ENCODE results near the gene HSPB9.
"Not testable (repeated sequence)": the region's sequence is repeated elsewhere in the genome, so short reads cannot be mapped to it uniquely, and the experiment has no call there.

HSPB9 gene

GRCh38 chr17:42143138-42143537 is 20.5 kb downstream of the HSPB9 start:
- DNase-seq (ENCODE audit: low read depth) = not testable (repeated sequence)

GRCh38 chr17:42146911-42147607 is 24.5 kb downstream of the HSPB9 start:
- DNase-seq (ENCODE audit: low read depth) = no peak

GRCh38 chr17:42153919-42154742 is 31.5 kb downstream of the HSPB9 start:
- DNase-seq (ENCODE audit: low read depth) = no peak

GRCh38 chr17:42155614-42156045 is 33.0 kb downstream of the HSPB9 start:
- DNase-seq (ENCODE audit: low read depth) = no peak

- DNase-seq (ENCODE audit: low read depth) = no peak
Observed at GRCh38 chr17:42159796-42160530, 37.4 kb downstream of the HSPB9 start.

- no peak for DNase-seq (ENCODE audit: low read depth)
Observed at GRCh38 chr17:42160531-42160910, 37.9 kb downstream of the HSPB9 start.

- DNase-seq (ENCODE audit: low read depth) = no peak
Observed at GRCh38 chr17:42163113-42163512, 40.5 kb downstream of the HSPB9 start.

GRCh38 chr17:42163696-42164407 is 41.2 kb downstream of the HSPB9 start:
- DNase-seq (ENCODE audit: low read depth) = no peak

- DNase-seq (ENCODE audit: low read depth) = no peak
Observed at GRCh38 chr17:42165751-42166150, 43.1 kb downstream of the HSPB9 start.

- no peak for DNase-seq (ENCODE audit: low read depth)
Observed at GRCh38 chr17:42166196-42166763, 43.7 kb downstream of the HSPB9 start.

- DNase-seq (ENCODE audit: low read depth) = no peak
Observed at GRCh38 chr17:42167807-42168206, 45.2 kb downstream of the HSPB9 start.

GRCh38 chr17:42169351-42169750 is 46.7 kb downstream of the HSPB9 start:
- DNase-seq (ENCODE audit: low read depth) = no peak

- no peak for DNase-seq (ENCODE audit: low read depth)
Observed at GRCh38 chr17:42171831-42172230, 49.2 kb downstream of the HSPB9 start.

All from activated T-cell treated with anti-CD3 and anti-CD28 coated beads for 1 hour (primary cell).